OCI-LY1 (cell line): ENCODE data around the gene TMEM115.
"Not testable (repeated sequence)": the region's sequence is repeated elsewhere in the genome, so short reads cannot be mapped to it uniquely, and the experiment has no call there.

Source experiments
- H2AFZ ChIP-seq: fragments of 200-600 bp; sonication (generic), shearing (Covaris generic); 2 replicates; pipeline ENCODE4 v1.6.0; 2014; ENCODE audit warnings: antibody characterized with exemption, mild to moderate bottlenecking, low read length
- H3F3A ChIP-seq: fragments of 200-600 bp; sonication (generic), shearing (Covaris generic); 2 replicates; pipeline ENCODE4 v1.6.0; 2014; ENCODE audit warnings: mild to moderate bottlenecking, antibody characterized with exemption, low read length, moderate library complexity; ENCODE audit not compliant: insufficient read depth
- H3K27ac ChIP-seq: fragments of 200-600 bp; sonication (generic); 2 replicates; pipeline ENCODE4 v1.5.1; 2014; ENCODE audit warnings: low read length, mixed run types, mild to moderate bottlenecking, low read depth; ENCODE audit not compliant: poor library complexity, severe bottlenecking
- H3K27me3 ChIP-seq: fragments of 200-600 bp; sonication (generic); 2 replicates; pipeline ENCODE4 v1.6.0; 2014; ENCODE audit warnings: antibody characterized with exemption, mild to moderate bottlenecking, low read length, moderate library complexity; ENCODE audit not compliant: insufficient read depth
- H3K36me3 ChIP-seq: fragments of 200-600 bp; sonication (generic); 2 replicates; pipeline ENCODE4 v1.6.1; 2014; ENCODE audit warnings: mild to moderate bottlenecking, antibody characterized with exemption, low read length, moderate library complexity, mixed read lengths; ENCODE audit not compliant: insufficient read depth
- H3K4me1 ChIP-seq: fragments of 200-600 bp; sonication (generic); 2 replicates; pipeline ENCODE4 v1.5.1; 2014; ENCODE audit warnings: mild to moderate bottlenecking, low read length, moderate library complexity; ENCODE audit not compliant: insufficient read depth, severe bottlenecking
- H3K4me2 ChIP-seq: fragments of 200-600 bp; sonication (generic), shearing (Covaris generic); 2 replicates; pipeline ENCODE4 v1.6.1; 2014; ENCODE audit warnings: low read length
- H3K4me3 ChIP-seq: fragments of 200-600 bp; sonication (generic); 2 replicates; pipeline ENCODE4 v1.5.1; 2014; ENCODE audit warnings: low read length, low read depth, mild to moderate bottlenecking, mixed read lengths; ENCODE audit not compliant: poor library complexity, severe bottlenecking
- H3K79me2 ChIP-seq: fragments of 200-600 bp; shearing (Covaris generic); 2 replicates; pipeline ENCODE4 v1.6.1; 2016; ENCODE audit warnings: mixed run types, low read length, mixed read lengths; ENCODE audit not compliant: insufficient read depth
- H3K9ac ChIP-seq: fragments of 200-600 bp; sonication (generic), shearing (Covaris generic); 2 replicates; pipeline ENCODE4 v1.6.1; 2014; ENCODE audit warnings: mild to moderate bottlenecking, low read length, mixed read lengths
- H3K9me2 ChIP-seq: fragments of 200-600 bp; sonication (generic), shearing (Covaris generic); 2 replicates; pipeline ENCODE4 v1.6.1; 2014; ENCODE audit warnings: low read depth, mild to moderate bottlenecking, low read length, mixed read lengths
- H3K9me3 ChIP-seq: fragments of 200-600 bp; shearing (Covaris generic); 2 replicates; pipeline ENCODE4 v1.6.1; 2014; ENCODE audit warnings: low read length, mixed read lengths
- H4K20me1 ChIP-seq: fragments of 200-600 bp; sonication (generic), shearing (Covaris generic); 2 replicates; pipeline ENCODE4 v1.6.0; 2016; ENCODE audit warnings: mild to moderate bottlenecking, low read length; ENCODE audit not compliant: insufficient read depth
- CTCF ChIP-seq: fragments of 200-600 bp; sonication (generic), shearing (Covaris generic); IDR thresholded peaks from 2 replicates; pipeline ENCODE4 v1.5.1; 2017; ENCODE audit warnings: mild to moderate bottlenecking, antibody characterized with exemption, low read length, moderate library complexity, mixed read lengths
- EZH2 ChIP-seq: fragments of 200-600 bp; sonication (generic), shearing (Covaris generic); IDR thresholded peaks from 2 replicates; pipeline ENCODE4 v1.8.0; 2017; ENCODE audit warnings: borderline replicate concordance, mixed run types, mild to moderate bottlenecking, antibody characterized with exemption, low read length, moderate library complexity, mixed read lengths

The TMEM115 gene

GRCh38 chr3:50314816-50315215 is 44.5 kb downstream of the TMEM115 start:
- no peak overlapping the region for H3K4me3 ChIP-seq
- TF ChIP-seq CTCF (no peak), EZH2 (no peak)

GRCh38 chr3:50314342-50314741 is 45.0 kb downstream of the TMEM115 start:
- TF ChIP-seq EZH2 (no peak), CTCF (no peak)
- no peak overlapping the region for H3K27ac ChIP-seq

More at GRCh38 chr3:50314816-50315215, 44.5 kb downstream of the TMEM115 start:
- H3K27ac ChIP-seq: no peak overlapping the region
- H3K9me2 ChIP-seq: no peaks in the 10 kb centered on the region
- peaks cover 2% of the 10 kb centered on the region; the same call in 1 of the 2 replicates for H3K9me3 ChIP-seq
- no peak overlapping the region for H3K9ac ChIP-seq
- H3K79me2 ChIP-seq: no peaks in the 10 kb centered on the region
- H2AFZ ChIP-seq: no peak overlapping the region
- no peaks in the 10 kb centered on the region for H4K20me1 ChIP-seq
- peaks cover 32% of the 10 kb centered on the region for H3K4me1 ChIP-seq
- no peak overlapping the region for H3K4me2 ChIP-seq
- H3K36me3 ChIP-seq: peaks cover 2% of the 10 kb centered on the region; the same call in 1 of the 2 replicates
- no peaks in the 10 kb centered on the region for H3K27me3 ChIP-seq
- H3F3A ChIP-seq: no peaks in the 10 kb centered on the region

GRCh38 chr3:50312041-50312440 is 47.3 kb downstream of the TMEM115 start:
- H3K27ac ChIP-seq, H4K20me1 ChIP-seq, H3K9me2 ChIP-seq, H3K27me3 ChIP-seq, H3K4me1 ChIP-seq, H3K4me2 ChIP-seq, H3K79me2 ChIP-seq, H3K36me3 ChIP-seq, H3K9me3 ChIP-seq, H3K4me3 ChIP-seq, H3F3A ChIP-seq, H2AFZ ChIP-seq, H3K9ac ChIP-seq: not testable (repeated sequence)

More at GRCh38 chr3:50314342-50314741, 45.0 kb downstream of the TMEM115 start:
- no peaks in the 10 kb centered on the region for H3F3A ChIP-seq
- no peaks in the 10 kb centered on the region for H4K20me1 ChIP-seq
- peaks cover 6% of the 10 kb centered on the region; the same call in 1 of the 2 replicates for H3K9me3 ChIP-seq
- H2AFZ ChIP-seq: no peak overlapping the region
- H3K79me2 ChIP-seq: no peaks in the 10 kb centered on the region
- no peaks in the 10 kb centered on the region for H3K9me2 ChIP-seq
- no peak overlapping the region for H3K4me2 ChIP-seq
- H3K4me3 ChIP-seq: no peak overlapping the region
- no peaks in the 10 kb centered on the region for H3K27me3 ChIP-seq
- no peak overlapping the region for H3K9ac ChIP-seq
- peaks cover 6% of the 10 kb centered on the region for H3K36me3 ChIP-seq
- H3K4me1 ChIP-seq: peaks cover 32% of the 10 kb centered on the region
